Activated naive CD4-positive, alpha-beta T cell treated with anti-CD3 and anti-CD28 coated beads for 36 hours (primary cell): ENCODE results near the gene ERH. TPM values are rescaled to one million over a fixed set of nuclear protein-coding genes. Genes with fewer than 3 reads are reported as not detected.
A peak's percentile ranks its signal among the peaks of the same experiment; 100 is the strongest.

Experiments
- CTCF ChIA-PET: fragments of 350-600 bp; sonication (Branson Sonifier 250); formaldehyde crosslinking; loops from one replicate; lab custom pipeline; 2021; ENCODE audit warnings: antibody characterized with exemption; lab: Charles Lee
- DNase-seq: peaks from one replicate; pipeline ENCODE4 v3.0.0-alpha.2; 2020
- H3K27ac Mint-ChIP-seq: one replicate; pipeline ENCODE4 v1.8.0; 2021; ENCODE audit warnings: mild to moderate bottlenecking, mixed read lengths
- H3K27me3 Mint-ChIP-seq: one replicate; pipeline ENCODE4 v1.8.0; 2021; ENCODE audit warnings: low read depth, mixed read lengths
- H3K36me3 Mint-ChIP-seq: one replicate; pipeline ENCODE4 v1.8.0; 2021; ENCODE audit warnings: low read depth, mixed read lengths
- H3K4me1 Mint-ChIP-seq: one replicate; pipeline ENCODE4 v1.8.0; 2021; ENCODE audit warnings: low read depth, mixed read lengths
- H3K4me3 Mint-ChIP-seq: one replicate; pipeline ENCODE4 v1.8.0; 2021; ENCODE audit warnings: mild to moderate bottlenecking, moderate library complexity, mixed read lengths
- H3K9me3 Mint-ChIP-seq: one replicate; pipeline ENCODE4 v1.8.0; 2021; ENCODE audit warnings: mixed read lengths
- intact Hi-C: fragments of 100-400 bp; cut with micrococcal nuclease; formaldehyde crosslinking; loops from one replicate; pipeline ENCODE4 v1.15.1; 2023
- total RNA-seq, 2 experiments: library from RNA; stranded (reverse); gene quantifications; one replicate each; pipeline ENCODE4 v1.2.3, GENCODE V29; 2021

Gene ERH
- total RNA-seq, 2 experiments from 2014 or later = 338 to 348 TPM

- CTCF ChIA-PET = interaction anchor here (0.9 to 1.0 kb wide), 2 partner anchors 8 to 112 kb away, joined by 3 read pairs; no protein-coding TSS in a partner anchor
- peak; percentile 90 for DNase-seq
- H3K4me1 Mint-ChIP-seq = peaks cover 31% of the 10 kb centered on the region
- intact Hi-C loops = no loop called here
- H3K27me3 Mint-ChIP-seq = no peaks in the 10 kb centered on the region
- peak overlapping the region; percentile 54 for H3K4me3 Mint-ChIP-seq
- no peaks in the 10 kb centered on the region for H3K36me3 Mint-ChIP-seq
- H3K9me3 Mint-ChIP-seq = no peaks in the 10 kb centered on the region
- H3K27ac Mint-ChIP-seq = peak overlapping the region; percentile 63
These were observed 43.5 kb downstream of the ERH start for GRCh38 chr14:69354383-69355153.

DNA sequence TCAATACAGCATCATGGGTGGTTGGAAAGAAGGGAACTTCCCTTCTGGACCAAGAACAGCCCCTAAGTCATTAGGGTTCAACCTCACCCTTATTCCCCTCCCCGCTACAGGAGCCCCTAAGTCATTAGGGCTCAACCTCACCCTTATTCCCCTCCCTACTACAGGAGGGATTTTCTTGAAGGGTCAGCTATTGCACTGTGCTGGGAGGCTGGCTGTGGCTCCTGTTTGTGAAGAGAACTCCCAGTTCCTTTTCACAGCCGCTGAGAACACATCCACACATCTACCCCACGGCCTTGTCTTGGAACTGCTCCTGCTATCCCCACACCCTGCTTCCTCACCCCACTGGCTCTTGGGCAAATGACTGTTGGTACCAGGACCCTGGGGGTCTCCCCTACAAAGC lies 44.9 kb downstream of the ERH start:
- DNase-seq = no peak
- intact Hi-C loops = no loop called here
- Mint-ChIP-seq H3K4me1 (peaks cover 21% of the 10 kb centered on the region), H3K4me3 (no peak overlapping the region), H3K27ac (no peak overlapping the region), H3K36me3 (no peaks in the 10 kb centered on the region), H3K27me3 (no peaks in the 10 kb centered on the region), H3K9me3 (no peaks in the 10 kb centered on the region)
- CTCF ChIA-PET = no interaction called here

DNA sequence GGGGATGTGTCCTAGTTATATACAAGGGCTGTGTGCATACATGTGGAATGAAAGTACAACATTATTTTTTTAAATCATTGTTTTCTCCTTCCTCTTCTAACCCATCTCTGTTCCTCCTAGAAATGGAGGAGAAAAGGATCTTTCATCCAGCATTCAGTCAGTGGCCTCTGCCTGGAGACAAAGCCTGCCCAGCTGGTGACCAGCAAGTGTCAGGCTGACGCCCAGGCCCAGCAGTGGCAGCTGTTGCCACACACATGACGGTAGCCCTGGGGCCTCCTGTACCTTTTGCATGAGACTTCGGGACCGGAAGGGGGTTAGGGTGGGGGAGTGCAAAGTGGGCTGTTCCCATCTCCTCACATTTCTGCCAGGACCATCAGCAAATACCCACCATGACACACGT lies 46.2 kb downstream of the ERH start:
- Mint-ChIP-seq H3K36me3 (no peaks in the 10 kb centered on the region), H3K4me1 (peaks cover 16% of the 10 kb centered on the region), H3K27me3 (no peaks in the 10 kb centered on the region)

GRCh38 chr14:69351385-69351784 lies 46.7 kb downstream of the ERH start:
- H3K36me3 Mint-ChIP-seq = no peaks in the 10 kb centered on the region
- no peaks in the 10 kb centered on the region for H3K9me3 Mint-ChIP-seq
- DNase-seq = no peak
- no peak overlapping the region for H3K27ac Mint-ChIP-seq
- CTCF ChIA-PET = interaction anchor here (0.6 to 2.7 kb wide), 3 partner anchors 50 to 109 kb away, joined by 3 to 7 read pairs (median 4); no protein-coding TSS in a partner anchor
- intact Hi-C loops = no loop called here
- H3K4me1 Mint-ChIP-seq = peaks cover 16% of the 10 kb centered on the region
- H3K27me3 Mint-ChIP-seq = no peaks in the 10 kb centered on the region
- no peak overlapping the region for H3K4me3 Mint-ChIP-seq

More for the DNA sequence above, 46.2 kb downstream of the ERH start:
- H3K4me3 Mint-ChIP-seq = no peak overlapping the region
- intact Hi-C loops = no loop called here
- CTCF ChIA-PET = interaction anchor here (1.4 to 2.7 kb wide), 2 partner anchors 108 to 109 kb away, joined by 4 to 7 read pairs; no protein-coding TSS in a partner anchor
- no peaks in the 10 kb centered on the region for H3K9me3 Mint-ChIP-seq
- H3K27ac Mint-ChIP-seq = no peak overlapping the region
- DNase-seq = no peak

DNA sequence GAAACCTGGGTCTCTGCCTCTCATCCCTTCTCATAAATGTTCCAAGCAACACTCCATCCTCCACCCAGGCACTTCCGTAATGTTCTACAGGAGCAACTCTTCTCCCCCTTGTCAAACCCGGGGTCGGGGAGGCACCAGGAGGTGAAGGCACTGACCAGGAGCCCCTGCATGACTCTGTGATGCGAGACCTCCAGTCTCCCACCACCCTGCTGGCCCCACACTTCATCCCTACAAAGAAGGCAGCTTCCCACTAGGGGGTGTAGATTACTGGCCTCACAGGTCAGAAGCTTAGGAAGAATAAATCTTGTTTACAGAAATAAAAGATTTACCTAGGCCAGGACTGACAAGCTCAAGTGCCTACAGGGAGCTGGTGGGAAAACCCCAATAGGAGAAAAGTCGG lies 47.2 kb downstream of the ERH start:
- Mint-ChIP-seq H3K4me3 (no peak overlapping the region), H3K9me3 (no peaks in the 10 kb centered on the region), H3K36me3 (no peaks in the 10 kb centered on the region), H3K27me3 (no peaks in the 10 kb centered on the region), H3K27ac (no peak overlapping the region), H3K4me1 (peaks cover 16% of the 10 kb centered on the region)
- intact Hi-C loops = no loop called here
- CTCF ChIA-PET = interaction anchor here (0.6 to 2.7 kb wide), 3 partner anchors 51 to 109 kb away, joined by 3 to 7 read pairs (median 4); no protein-coding TSS in a partner anchor
- DNase-seq = no peak

DNA sequence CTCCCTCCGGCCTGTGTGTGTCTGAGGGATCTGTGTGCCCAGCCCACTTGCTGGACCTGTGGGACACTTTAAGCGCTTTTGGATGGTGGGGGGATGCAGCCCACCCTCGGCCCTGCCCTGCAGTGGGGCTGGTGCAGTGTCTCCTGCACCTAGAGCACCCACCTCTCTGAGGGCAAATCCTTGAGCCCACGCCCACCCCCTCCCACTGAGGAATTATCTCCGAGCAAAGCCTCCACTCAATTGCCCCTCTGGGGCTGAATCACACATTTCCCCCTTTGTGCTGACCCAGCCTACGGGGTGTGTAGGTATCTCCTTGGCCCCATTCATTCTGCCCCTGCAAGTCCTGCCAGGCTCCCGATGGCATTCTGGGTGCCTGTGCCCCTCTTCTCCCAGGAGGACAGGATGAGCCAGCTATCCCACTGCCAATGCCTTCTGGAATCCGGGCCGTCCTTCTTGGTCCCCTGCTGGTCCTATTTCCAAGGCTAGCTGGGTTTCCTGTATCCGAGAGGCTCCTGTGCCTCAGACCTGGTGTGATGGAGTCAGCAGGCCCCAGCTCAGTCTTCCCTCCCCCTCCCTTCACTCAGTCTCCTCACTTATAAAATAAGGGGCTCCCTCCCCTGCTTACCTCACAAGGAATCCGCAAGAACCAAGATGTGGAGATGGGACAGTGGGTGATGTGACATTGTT lies 48.9 kb downstream of the ERH start:
- Mint-ChIP-seq H3K27me3 (no peaks in the 10 kb centered on the region), H3K4me3 (no peak overlapping the region), H3K9me3 (no peaks in the 10 kb centered on the region), H3K27ac (no peak overlapping the region), H3K36me3 (no peaks in the 10 kb centered on the region), H3K4me1 (peaks cover 5% of the 10 kb centered on the region)
- no peak for DNase-seq
- CTCF ChIA-PET = no interaction called here
- intact Hi-C loops = no loop called here

GRCh38 chr14:69346710-69347109 lies 51.4 kb downstream of the ERH start:
- peak; percentile 40 for DNase-seq
- Mint-ChIP-seq H3K27me3 (no peaks in the 10 kb centered on the region), H3K27ac (no peak overlapping the region), H3K4me1 (no peaks in the 10 kb centered on the region), H3K4me3 (no peak overlapping the region), H3K9me3 (no peaks in the 10 kb centered on the region), H3K36me3 (no peaks in the 10 kb centered on the region)
- CTCF ChIA-PET = interaction anchor here (1.0 to 2.3 kb wide), 5 partner anchors 8 to 43 kb away, joined by 3 to 7 read pairs (median 4); no protein-coding TSS in a partner anchor
- intact Hi-C loops = no loop called here

DNA sequence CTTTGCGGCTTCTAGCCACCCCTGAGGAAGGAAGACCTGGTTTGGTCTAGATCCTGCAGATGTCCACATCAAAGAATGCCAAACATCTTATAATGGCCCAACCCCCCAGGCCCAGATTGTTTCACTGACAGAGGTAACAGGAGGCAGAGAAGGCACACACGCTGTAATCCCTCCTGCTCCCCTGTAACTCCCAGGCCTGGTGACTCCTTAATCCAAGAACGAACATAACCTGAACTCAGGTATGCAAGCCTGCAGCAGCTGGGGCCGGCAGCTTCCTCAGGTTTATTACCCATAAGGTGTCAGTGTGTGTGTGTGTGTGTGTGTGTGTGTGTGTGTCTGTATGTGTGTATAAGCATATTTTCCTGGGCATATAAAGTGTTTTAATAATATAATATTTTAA lies 52.7 kb downstream of the ERH start:
- no peaks in the 10 kb centered on the region for H3K27me3 Mint-ChIP-seq
- intact Hi-C loops = no loop called here
- no peaks in the 10 kb centered on the region for H3K9me3 Mint-ChIP-seq
- no peaks in the 10 kb centered on the region for H3K36me3 Mint-ChIP-seq
- CTCF ChIA-PET = interaction anchor here (1.9 kb wide), 2 partner anchors 10 to 102 kb away, joined by 4 to 6 read pairs; no protein-coding TSS in a partner anchor
- DNase-seq = no peak
- H3K27ac Mint-ChIP-seq = no peak overlapping the region
- no peaks in the 10 kb centered on the region for H3K4me1 Mint-ChIP-seq
- no peak overlapping the region for H3K4me3 Mint-ChIP-seq

DNA sequence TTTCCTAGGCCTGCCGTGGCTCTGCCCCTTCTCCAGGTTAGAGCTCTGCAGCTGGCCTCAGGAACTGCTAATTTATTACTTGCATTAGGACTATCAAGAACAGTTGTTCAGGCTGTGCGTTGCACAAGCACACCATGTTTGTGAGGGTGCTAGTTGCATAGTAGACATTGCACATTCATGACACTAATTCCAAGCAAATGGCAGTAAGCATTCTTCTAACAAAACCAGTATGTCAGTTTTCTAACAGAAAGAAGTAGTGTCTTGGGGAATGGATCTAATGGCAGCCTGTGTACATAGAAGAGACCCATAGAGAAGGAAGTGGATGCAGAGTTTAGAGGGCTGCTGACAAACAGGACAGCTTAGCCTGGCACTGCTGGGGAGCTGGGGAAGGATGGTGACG lies 53.9 kb downstream of the ERH start:
- CTCF ChIA-PET = interaction anchor here (1.9 kb wide), 2 partner anchors 9 to 101 kb away, joined by 4 to 6 read pairs; no protein-coding TSS in a partner anchor
- Mint-ChIP-seq H3K27me3 (no peaks in the 10 kb centered on the region), H3K4me1 (no peaks in the 10 kb centered on the region), H3K27ac (no peak overlapping the region), H3K36me3 (no peaks in the 10 kb centered on the region), H3K4me3 (no peak overlapping the region), H3K9me3 (no peaks in the 10 kb centered on the region)
- no peak for DNase-seq
- intact Hi-C loops = no loop called here

- intact Hi-C loops = no loop called here
- no peak for DNase-seq
- Mint-ChIP-seq H3K27me3 (no peaks in the 10 kb centered on the region), H3K9me3 (no peaks in the 10 kb centered on the region), H3K27ac (no peak overlapping the region), H3K36me3 (no peaks in the 10 kb centered on the region), H3K4me1 (no peaks in the 10 kb centered on the region), H3K4me3 (no peak overlapping the region)
- CTCF ChIA-PET = no interaction called here
These were observed 55.1 kb downstream of the ERH start for GRCh38 chr14:69342928-69343525.

DNA sequence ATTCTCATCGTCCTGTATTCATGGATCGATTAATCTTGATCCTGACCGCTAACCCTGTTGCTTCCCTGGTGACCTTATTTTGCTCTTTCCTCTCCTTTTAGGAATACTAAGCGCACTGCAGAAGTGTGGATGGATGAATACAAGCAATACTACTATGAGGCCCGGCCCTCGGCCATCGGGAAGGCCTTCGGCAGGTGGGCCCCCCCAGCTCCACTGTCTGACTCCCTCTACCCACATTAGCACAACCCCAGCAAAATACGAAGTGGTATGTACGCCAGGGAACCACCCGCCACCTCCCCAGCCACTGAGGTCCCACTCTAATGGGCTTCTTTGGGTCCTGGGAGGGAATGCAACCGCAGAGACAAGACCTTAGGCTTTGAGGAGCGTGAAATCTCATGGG lies 58.7 kb downstream of the ERH start:
- H3K4me3 Mint-ChIP-seq = no peak overlapping the region
- intact Hi-C loops = no loop called here
- CTCF ChIA-PET = interaction anchor here (0.6 kb wide), 1 partner anchor 478 kb away, joined by 3 read pairs; no protein-coding TSS in a partner anchor
- no peaks in the 10 kb centered on the region for H3K9me3 Mint-ChIP-seq
- DNase-seq = no peak
- no peaks in the 10 kb centered on the region for H3K27me3 Mint-ChIP-seq
- no peaks in the 10 kb centered on the region for H3K36me3 Mint-ChIP-seq
- H3K27ac Mint-ChIP-seq = no peak overlapping the region
- peaks cover under 1% of the 10 kb centered on the region for H3K4me1 Mint-ChIP-seq

DNA sequence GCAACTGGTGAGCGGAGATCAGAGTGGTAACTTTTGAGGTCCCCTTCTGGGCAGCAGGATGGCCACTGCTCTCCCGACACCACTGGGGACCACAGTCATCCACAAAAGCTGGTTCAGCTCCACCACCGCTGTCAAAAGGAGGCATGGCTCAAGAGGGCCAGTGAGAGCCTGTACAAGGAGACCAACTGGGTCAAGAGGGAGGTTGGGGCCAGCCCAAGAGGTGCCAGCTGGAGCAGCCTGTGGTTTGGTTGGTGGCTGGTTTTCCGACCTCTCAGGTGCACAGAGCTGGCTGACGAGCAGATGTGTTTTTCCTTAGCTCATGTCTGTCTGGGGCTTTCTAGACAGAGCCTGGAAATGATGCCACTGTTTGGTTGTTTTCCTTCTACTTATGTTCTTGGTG lies 60.1 kb downstream of the ERH start:
- Mint-ChIP-seq H3K27me3 (no peaks in the 10 kb centered on the region), H3K36me3 (no peaks in the 10 kb centered on the region), H3K4me1 (peaks cover 3% of the 10 kb centered on the region), H3K9me3 (no peaks in the 10 kb centered on the region), H3K27ac (no peak overlapping the region), H3K4me3 (no peak overlapping the region)
- no peak for DNase-seq
- intact Hi-C loops = no loop called here
- CTCF ChIA-PET = interaction anchor here (0.8 to 1.6 kb wide), 2 partner anchors 9 to 63 kb away, joined by 3 to 7 read pairs; no protein-coding TSS in a partner anchor
